H1 (cell line): ENCODE results near the gene FOXP2. TPM values are rescaled to one million over a fixed set of nuclear protein-coding genes. Genes with fewer than 3 reads are reported as not detected.

Experiments
- BACH1 ChIP-seq: IDR thresholded peaks from 2 replicates; pipeline ENCODE4 v1.6.1; 2012; ENCODE audit warnings: low read length, improper control_type of control experiment
- EGR1 ChIP-seq: IDR thresholded peaks from 2 replicates; pipeline ENCODE4 v1.6.1; 2011; ENCODE audit warnings: low read depth, low read length, borderline replicate concordance
- HDAC2 ChIP-seq, 2 experiments: fragments of 300-600 bp in 1 of 2; sonication (generic) in 1 of 2; IDR thresholded peaks; 2 replicates each; pipeline ENCODE4 v1.6.1; 2011 to 2012; ENCODE audit warnings: low read depth in 2 of 2, low read length in 2 of 2, mild to moderate bottlenecking in 2 of 2, moderate library complexity in 2 of 2, borderline replicate concordance in 1 of 2, inconsistent platforms in 1 of 2
- JUND ChIP-seq: IDR thresholded peaks from 2 replicates; pipeline ENCODE4 v1.6.1; 2011; ENCODE audit warnings: mild to moderate bottlenecking, improper control_type of control experiment, low read length
- NANOG ChIP-seq: IDR thresholded peaks from 2 replicates; pipeline ENCODE4 v1.6.1; 2011; ENCODE audit warnings: low read length, low read depth, mild to moderate bottlenecking, inconsistent platforms; ENCODE audit not compliant: insufficient read depth, poor library complexity, severe bottlenecking
- SIRT6 ChIP-seq: IDR thresholded peaks from one replicate; pipeline ENCODE4 v1.7.1; 2012; ENCODE audit warnings: low read length, inconsistent platforms
- TAF7 ChIP-seq: optimal IDR thresholded peaks from 2 replicates; pipeline ENCODE3; 2011; ENCODE audit warnings: low read depth, mild to moderate bottlenecking, inconsistent platforms, low read length, moderate library complexity, borderline replicate concordance
- polyA plus RNA-seq, 7 experiments: library from polyadenylated mRNA; depleted of rRNA in 3 of 7; stranded (reverse) in 5 of 7; unstranded in 2 of 7; fragments of >200 nt in 5 of 7; fragments of 200-250 nt in 2 of 7; gene quantifications; 1 replicate in 5 of 7; 2 replicates in 1 of 7; 4 replicates in 1 of 7; pipeline versions ENCODE4 v1.2.1 to v1.2.3, GENCODE V29; 2011 to 2013; ENCODE audit warnings: missing spikeins in 2 of 7, mixed read lengths in 2 of 7
- total RNA-seq: library from RNA; stranded (reverse); fragmentation: NEBNext Ultra II Directional; extraction: Animal tissue kit (Norgen Biotek cat#: 25700); gene quantifications from 2 replicates; pipeline ENCODE4 v1.2.1, GENCODE V29; 2021
- TF ChIP-seq, protein P1 (sequence below): fragments of 300-600 bp; sonication (generic); IDR thresholded peaks from 2 replicates; pipeline ENCODE4 v1.7.1; 2012; ENCODE audit warnings: low read length, moderate library complexity, mild to moderate bottlenecking, inconsistent platforms; ENCODE audit not compliant: insufficient replicate concordance
- TF ChIP-seq, protein P2 (sequence below): IDR thresholded peaks from 2 replicates; pipeline ENCODE4 v1.6.1; 2012; ENCODE audit warnings: inconsistent platforms

FOXP2 gene
- total and polyA plus RNA-seq, 2 of the 8 experiments (the other 6 are each of a cell fraction or from before 2014, with no cell fraction given), result 0.09 to 0.43 TPM

DNA sequence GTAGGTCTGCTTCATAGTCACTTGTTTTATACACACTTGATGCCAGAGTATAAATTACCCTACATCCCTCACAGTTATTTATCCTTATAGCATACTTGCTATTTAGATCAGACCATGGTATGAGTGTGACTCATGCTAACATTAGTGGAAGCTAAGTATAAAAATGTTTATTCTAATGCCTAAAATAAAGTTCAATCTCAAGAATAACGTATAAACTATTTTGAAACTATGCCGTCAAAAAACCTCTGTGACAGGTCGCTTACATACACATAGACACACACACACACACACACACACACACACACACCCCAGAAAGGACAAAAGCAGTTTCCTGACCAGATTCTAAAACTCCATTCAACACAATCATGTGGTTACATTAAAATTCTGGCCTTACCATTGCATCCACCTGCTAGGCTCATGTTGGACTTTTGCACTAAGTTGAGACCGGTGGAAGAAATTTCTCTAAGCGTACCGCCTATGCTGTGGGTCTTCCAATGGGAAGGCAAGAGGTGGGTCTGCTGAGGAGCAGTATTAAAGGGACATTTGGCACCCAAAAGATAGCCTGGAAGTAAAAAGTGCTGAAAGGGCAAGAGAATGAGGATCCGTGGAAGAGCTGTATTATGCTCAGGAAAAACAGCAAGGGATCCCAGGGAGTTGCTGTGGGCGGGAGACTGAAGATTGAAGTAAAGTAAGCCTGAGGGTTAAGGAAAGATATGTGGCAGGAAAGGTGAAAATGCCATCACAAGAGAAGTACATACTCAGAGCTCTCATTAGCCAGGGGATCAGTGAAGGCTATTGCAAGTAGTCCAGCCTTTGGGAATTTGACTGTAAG lies 5.0 kb downstream of the FOXP2 start (continued):
- no peak for TF ChIP-seq EGR1
- TF ChIP-seq TAF7, result no peak
- no peak for TF ChIP-seq JUND
- TF ChIP-seq BACH1, result no peak
- no peak for TF ChIP-seq HDAC2 (IDR thresholded peaks at IDR 0.05; ENCODE audit: borderline replicate concordance in 1 of 2, low read depth in 2 of 2, low read length in 2 of 2)
- TF ChIP-seq, protein P1, sequence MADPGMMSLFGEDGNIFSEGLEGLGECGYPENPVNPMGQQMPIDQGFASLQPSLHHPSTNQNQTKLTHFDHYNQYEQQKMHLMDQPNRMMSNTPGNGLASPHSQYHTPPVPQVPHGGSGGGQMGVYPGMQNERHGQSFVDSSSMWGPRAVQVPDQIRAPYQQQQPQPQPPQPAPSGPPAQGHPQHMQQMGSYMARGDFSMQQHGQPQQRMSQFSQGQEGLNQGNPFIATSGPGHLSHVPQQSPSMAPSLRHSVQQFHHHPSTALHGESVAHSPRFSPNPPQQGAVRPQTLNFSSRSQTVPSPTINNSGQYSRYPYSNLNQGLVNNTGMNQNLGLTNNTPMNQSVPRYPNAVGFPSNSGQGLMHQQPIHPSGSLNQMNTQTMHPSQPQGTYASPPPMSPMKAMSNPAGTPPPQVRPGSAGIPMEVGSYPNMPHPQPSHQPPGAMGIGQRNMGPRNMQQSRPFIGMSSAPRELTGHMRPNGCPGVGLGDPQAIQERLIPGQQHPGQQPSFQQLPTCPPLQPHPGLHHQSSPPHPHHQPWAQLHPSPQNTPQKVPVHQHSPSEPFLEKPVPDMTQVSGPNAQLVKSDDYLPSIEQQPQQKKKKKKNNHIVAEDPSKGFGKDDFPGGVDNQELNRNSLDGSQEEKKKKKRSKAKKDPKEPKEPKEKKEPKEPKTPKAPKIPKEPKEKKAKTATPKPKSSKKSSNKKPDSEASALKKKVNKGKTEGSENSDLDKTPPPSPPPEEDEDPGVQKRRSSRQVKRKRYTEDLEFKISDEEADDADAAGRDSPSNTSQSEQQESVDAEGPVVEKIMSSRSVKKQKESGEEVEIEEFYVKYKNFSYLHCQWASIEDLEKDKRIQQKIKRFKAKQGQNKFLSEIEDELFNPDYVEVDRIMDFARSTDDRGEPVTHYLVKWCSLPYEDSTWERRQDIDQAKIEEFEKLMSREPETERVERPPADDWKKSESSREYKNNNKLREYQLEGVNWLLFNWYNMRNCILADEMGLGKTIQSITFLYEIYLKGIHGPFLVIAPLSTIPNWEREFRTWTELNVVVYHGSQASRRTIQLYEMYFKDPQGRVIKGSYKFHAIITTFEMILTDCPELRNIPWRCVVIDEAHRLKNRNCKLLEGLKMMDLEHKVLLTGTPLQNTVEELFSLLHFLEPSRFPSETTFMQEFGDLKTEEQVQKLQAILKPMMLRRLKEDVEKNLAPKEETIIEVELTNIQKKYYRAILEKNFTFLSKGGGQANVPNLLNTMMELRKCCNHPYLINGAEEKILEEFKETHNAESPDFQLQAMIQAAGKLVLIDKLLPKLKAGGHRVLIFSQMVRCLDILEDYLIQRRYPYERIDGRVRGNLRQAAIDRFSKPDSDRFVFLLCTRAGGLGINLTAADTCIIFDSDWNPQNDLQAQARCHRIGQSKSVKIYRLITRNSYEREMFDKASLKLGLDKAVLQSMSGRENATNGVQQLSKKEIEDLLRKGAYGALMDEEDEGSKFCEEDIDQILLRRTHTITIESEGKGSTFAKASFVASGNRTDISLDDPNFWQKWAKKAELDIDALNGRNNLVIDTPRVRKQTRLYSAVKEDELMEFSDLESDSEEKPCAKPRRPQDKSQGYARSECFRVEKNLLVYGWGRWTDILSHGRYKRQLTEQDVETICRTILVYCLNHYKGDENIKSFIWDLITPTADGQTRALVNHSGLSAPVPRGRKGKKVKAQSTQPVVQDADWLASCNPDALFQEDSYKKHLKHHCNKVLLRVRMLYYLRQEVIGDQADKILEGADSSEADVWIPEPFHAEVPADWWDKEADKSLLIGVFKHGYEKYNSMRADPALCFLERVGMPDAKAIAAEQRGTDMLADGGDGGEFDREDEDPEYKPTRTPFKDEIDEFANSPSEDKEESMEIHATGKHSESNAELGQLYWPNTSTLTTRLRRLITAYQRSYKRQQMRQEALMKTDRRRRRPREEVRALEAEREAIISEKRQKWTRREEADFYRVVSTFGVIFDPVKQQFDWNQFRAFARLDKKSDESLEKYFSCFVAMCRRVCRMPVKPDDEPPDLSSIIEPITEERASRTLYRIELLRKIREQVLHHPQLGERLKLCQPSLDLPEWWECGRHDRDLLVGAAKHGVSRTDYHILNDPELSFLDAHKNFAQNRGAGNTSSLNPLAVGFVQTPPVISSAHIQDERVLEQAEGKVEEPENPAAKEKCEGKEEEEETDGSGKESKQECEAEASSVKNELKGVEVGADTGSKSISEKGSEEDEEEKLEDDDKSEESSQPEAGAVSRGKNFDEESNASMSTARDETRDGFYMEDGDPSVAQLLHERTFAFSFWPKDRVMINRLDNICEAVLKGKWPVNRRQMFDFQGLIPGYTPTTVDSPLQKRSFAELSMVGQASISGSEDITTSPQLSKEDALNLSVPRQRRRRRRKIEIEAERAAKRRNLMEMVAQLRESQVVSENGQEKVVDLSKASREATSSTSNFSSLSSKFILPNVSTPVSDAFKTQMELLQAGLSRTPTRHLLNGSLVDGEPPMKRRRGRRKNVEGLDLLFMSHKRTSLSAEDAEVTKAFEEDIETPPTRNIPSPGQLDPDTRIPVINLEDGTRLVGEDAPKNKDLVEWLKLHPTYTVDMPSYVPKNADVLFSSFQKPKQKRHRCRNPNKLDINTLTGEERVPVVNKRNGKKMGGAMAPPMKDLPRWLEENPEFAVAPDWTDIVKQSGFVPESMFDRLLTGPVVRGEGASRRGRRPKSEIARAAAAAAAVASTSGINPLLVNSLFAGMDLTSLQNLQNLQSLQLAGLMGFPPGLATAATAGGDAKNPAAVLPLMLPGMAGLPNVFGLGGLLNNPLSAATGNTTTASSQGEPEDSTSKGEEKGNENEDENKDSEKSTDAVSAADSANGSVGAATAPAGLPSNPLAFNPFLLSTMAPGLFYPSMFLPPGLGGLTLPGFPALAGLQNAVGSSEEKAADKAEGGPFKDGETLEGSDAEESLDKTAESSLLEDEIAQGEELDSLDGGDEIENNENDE, result no peak
- TF ChIP-seq, protein P2, sequence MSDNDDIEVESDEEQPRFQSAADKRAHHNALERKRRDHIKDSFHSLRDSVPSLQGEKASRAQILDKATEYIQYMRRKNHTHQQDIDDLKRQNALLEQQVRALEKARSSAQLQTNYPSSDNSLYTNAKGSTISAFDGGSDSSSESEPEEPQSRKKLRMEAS, result no peak
- TF ChIP-seq SIRT6, result no peak
- TF ChIP-seq NANOG, result no peak
